HG02623 (cell line): Measurements from ENCODE around the gene C5orf34.
"Not testable (repeated sequence)": the region's sequence is repeated elsewhere in the genome, so short reads cannot be mapped to it uniquely, and the experiment has no call there.

Experiments
- ATAC-seq: cut with Tn5 transposase; IDR thresholded peaks from one replicate; pipeline ENCODE4 v1.9.1; 2021; ENCODE audit warnings: moderate library complexity; ENCODE audit not compliant: unreplicated experiment

Gene C5orf34

GRCh38 chr5:43515678-43516048 is 715 bp upstream of the C5orf34 start:
- ATAC-seq, result no peak

DNA sequence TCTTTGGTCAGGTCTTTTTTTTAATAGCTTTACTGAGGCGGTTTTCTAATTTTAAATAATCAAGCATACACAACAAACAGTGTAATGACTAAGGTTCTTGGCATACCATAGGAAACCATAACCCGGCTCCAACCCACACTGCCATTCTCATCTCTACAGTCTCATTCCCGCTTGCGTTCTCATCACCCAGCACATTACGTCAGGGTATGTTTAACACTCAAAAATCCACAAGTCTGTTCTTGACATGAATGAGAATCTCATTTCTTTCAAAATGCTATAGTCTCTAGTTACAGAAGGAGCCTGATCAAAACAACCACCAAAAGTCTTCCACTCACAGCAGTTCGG is 505 bp downstream of the C5orf34 start:
- peak; percentile 20 for ATAC-seq

GRCh38 chr5:43514025-43514424 is 923 bp downstream of the C5orf34 start:
- ATAC-seq, result no peak

DNA sequence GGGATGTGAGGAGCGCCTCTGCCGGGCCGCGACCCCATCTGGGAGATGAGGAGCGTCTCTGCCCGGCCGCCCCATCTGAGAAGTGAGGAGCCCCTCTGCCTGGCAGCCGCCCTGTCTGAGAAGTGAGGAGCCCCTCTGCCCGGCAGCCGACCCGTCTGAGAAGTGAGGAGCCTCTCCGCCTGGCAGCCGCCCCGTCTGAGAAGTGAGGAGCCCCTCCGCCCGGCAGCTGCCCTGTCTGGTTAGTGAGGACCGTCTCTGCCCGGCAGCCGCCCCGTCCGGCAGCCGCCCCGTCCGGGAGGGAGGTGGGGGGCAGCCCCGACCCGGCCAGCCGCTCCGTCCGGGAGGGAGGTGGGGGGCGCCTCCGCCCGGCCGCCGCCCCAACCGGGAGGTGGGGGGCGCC is 3.9 kb downstream of the C5orf34 start:
- ATAC-seq, result not testable (repeated sequence)

DNA sequence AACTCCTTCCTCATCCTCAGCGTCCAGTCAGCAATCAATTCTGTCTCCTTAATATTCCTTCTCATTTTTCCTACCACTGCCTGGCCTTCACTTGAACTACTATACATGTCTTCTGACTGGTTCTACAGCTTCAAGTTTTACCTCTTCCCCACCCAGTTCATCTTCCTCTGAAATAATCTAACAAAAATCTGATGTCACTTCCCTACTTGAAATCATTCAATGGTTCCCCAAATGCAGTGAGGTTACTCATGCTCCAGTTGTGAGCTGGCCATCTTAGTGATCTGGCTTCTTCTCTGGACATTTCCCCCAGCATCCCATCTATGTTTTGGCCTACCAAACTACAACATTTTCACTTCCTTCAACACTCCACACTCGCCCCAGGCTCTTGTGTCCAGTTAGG is 16.4 kb downstream of the C5orf34 start:
- ATAC-seq, result no peak

GRCh38 chr5:43497311-43498104 is 17.4 kb downstream of the C5orf34 start:
- ATAC-seq, result no peak

- ATAC-seq, result no peak
Observed at GRCh38 chr5:43491326-43491725, 23.6 kb downstream of the C5orf34 start.

DNA sequence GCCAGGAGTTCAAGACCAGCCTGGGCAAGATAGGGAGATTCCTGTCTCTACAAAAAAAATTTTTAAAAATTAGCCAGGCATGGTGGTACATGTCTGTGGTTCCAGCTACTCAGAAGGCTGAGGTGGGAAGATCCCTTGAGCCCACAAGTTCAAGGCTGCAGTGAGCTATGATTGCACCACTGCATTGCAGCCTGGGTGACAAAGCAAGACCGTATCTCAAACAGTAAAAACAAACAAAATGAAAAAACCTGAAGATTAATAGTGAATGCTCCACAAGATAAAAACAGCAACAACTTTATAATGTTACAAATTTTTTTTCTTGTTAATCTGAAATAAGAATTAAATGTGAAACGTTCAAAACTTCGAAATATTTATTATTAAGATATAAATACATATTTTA is 28.6 kb downstream of the C5orf34 start:
- no peak for ATAC-seq

DNA sequence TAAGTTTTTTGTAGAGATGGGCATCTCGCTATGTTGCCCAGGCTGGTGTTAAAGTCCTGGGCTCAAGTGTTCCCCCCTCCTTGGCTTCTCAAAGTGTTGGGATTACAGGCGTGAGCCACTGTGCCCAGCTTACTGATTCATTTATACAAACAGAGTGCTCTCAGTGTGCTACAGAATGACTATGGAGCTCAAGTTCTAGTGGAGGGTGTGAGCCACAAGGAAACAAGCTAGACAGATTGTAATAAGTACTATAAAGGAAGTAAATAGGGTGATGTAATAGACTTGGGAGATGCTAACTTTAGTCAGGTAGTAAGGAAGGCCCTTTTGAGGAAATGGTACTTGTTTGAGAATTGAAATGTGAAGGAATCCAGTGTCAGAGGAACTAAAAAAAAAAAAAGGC is 29.5 kb downstream of the C5orf34 start:
- ATAC-seq, result no peak

DNA sequence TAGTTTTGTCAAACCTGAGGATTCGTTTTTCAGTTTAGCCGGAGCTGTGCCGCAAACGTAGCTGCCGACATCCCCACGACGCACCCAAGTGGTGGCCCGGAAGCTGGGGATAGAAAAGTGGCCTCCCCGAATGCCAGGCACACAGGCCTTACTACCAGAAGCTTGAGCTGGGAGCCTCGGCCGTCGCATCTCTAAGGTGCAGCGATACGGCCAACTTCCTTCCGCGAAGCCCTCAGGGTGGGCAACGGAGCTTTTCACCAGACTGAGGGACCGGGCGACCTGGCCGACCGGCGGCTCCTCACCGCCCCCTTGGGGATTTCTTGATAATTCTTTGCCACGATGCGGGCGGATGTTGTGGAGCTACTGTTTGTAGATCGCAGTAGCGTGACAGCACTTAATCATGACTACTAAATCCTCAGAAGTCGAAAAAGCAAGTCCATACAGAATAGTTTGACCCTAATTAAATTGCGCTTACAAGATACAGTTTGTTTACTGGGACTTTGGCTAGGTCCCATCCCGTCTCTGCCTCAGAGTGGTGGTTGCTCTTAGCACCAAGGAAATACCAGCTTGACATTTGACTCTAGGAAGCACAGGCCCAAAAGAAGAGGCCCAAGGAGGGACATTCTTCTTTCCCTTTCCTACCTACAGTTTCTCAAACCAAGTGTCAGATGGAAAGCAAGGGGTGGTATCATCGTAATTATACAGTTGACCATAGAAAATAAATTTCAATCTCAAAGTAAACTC is 30.7 kb downstream of the C5orf34 start:
- peak; percentile 62 for ATAC-seq

DNA sequence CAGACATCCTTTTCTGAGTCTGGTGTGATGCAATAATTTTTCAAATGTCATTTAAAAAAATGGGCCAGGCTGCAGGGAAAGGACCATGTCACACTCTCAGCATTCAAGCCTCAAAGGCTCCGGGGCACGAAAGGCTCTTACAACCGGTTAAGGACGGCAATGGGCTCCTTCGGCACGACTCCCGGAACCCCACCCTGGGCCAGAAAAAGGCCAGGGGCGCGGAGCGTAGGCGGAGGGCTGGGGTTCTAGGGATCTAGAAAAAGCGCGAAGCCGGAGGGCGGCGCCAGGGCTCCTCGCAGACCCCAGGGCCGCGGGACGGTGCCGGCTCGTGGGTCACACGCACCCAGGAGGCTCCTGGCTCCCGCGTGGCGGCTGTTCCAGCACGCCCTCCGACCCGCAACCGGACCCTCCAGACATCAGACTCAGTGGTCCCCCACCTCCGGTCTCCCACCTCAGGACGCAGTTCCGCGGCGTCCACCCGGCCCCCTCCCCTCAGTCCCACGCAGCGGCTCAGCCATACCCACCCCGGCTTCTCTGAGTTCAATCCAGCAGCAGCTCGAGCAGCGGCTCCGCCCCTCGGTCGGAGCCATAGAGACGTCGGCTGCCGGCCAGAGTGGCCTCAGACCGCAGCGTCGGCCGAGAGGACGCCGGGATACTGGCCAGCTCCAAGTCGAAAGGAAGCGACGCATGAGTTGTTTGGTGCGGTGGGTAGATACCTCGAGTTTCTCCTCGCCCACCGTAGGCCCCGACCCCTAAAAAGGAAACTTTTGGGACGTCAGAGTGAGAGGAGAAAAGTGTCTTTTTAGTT is 31.4 kb downstream of the C5orf34 start, which contains the start of gene TMEM267:
Gene TMEM267, minus strand, starts transcription at position 568 of the 808 bp plus-strand sequence. CDS start 29,896 bp downstream, outside the sequence.
- peak; percentile 87 for ATAC-seq

GRCh38 chr5:43482490-43483297 is 32.3 kb downstream of the C5orf34 start:
- no peak for ATAC-seq

GRCh38 chr5:43469671-43470391 is 45.1 kb downstream of the C5orf34 start:
- ATAC-seq, result no peak

- ATAC-seq, result no peak
Observed at GRCh38 chr5:43467100-43467499, 47.8 kb downstream of the C5orf34 start.

- ATAC-seq, result not testable (repeated sequence)
Observed at GRCh38 chr5:43465455-43465854, 49.5 kb downstream of the C5orf34 start.

GRCh38 chr5:43461066-43461465 is 53.9 kb downstream of the C5orf34 start:
- ATAC-seq, result no peak

DNA sequence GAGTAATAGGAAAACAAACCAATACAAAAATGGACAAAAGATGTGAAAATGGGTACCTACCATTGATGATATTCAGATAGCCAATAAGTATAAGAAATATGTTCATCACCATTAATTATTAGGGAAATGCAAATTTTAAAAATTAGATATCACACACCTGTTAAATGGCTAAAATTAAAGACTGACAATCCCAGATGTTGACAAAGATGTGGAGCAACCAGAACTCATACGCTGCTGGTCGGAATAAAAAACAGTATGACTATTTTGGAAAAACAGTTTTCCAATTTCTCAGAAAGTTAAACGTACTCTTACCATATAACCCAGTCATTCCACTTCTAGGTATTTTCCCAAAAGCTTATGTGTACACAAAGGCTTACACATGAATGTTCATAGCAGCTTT is 58.4 kb downstream of the C5orf34 start:
- no peak for ATAC-seq

DNA sequence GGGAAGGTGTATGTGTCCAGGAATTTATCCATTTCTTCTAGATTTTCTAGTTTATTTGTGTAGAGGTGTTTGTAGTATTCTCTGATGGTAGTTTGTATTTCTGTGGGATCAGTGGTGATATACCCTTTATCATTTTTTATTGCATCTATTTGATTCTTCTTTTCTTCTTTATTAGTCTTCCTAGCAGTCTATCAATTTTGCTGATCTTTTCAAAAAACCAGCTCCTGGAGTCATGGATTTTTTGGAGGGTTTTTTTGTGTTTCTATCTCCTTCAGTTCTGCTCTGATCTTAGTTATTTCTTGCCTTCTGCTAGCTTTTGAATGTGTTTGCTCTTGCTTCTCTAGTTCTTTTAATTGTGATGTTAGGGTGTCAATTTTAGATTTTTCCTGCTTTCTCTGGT is 73.4 kb downstream of the C5orf34 start:
- not testable (repeated sequence) for ATAC-seq

DNA sequence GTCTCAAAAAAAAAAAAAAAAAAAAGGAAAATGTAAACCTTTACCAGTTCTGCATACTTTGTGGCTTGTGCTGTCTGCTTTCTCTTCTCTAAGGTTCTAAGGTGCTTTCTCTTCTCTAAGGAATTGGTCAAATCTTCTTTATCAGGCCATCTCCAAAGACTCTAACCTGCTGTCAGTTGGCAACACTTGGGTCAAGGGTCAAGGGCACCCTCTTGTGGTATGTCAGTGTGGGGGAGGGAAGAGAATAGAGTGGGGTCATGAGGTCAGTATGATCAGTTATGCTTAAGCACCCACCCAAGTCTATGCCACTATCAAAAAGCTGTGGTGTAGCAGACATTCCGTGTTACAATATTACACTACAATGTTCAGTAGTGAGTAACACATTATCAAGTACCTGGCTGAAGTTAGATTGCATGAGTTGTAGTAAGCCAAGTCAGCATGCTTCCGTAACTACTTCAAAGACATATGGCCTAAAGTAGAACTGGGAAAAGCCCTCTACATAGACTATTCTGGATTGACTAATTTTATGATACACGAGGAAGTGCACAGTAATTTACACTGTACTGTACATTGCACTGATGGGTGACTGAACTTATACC is 77.8 kb downstream of the C5orf34 start:
- no peak for ATAC-seq
